K562 (cell line): ENCODE measurements around the gene MALAT1. TPM values are rescaled to one million over a fixed set of nuclear protein-coding genes. Genes with fewer than 3 reads are reported as not detected.
A peak's percentile ranks its signal among the peaks of the same experiment; 100 is the strongest.

Source experiments
- CAMTA2 ChIP-seq: fragments of 250-450 bp; sonication (Bioruptor Pico); conservative IDR thresholded peaks from 2 replicates; pipeline ENCODE4 v1.5.1; 2022
- EWSR1 ChIP-seq: fragments of 450-650 bp; IDR thresholded peaks from 2 replicates; pipeline ENCODE4 v1.6.1; 2018; ENCODE audit warnings: borderline replicate concordance, mild to moderate bottlenecking, low read depth, moderate library complexity; ENCODE audit not compliant: partially characterized antibody
- MEIS2 ChIP-seq: fragments of 450-650 bp; IDR thresholded peaks from 2 replicates; pipeline ENCODE4 v1.6.1; 2014; ENCODE audit warnings: mild to moderate bottlenecking; ENCODE audit not compliant: partially characterized antibody
- RBBP5 ChIP-seq: fragments of 200-600 bp; sonication (generic); IDR thresholded peaks from 2 replicates; pipeline ENCODE4 v1.6.1; 2012; ENCODE audit warnings: borderline replicate concordance, mild to moderate bottlenecking, low read length, control low read depth, inconsistent platforms; ENCODE audit not compliant: insufficient read depth, poor library complexity, severe bottlenecking
- SMAD1 ChIP-seq: fragments of 150-350 bp; IDR thresholded peaks from 2 replicates; pipeline ENCODE4 v1.6.1; 2014; ENCODE audit warnings: low read length, low read depth; ENCODE audit not compliant: partially characterized antibody
- SOX6 ChIP-seq: fragments of 450-650 bp; IDR thresholded peaks from 2 replicates; pipeline ENCODE4 v1.6.1; 2014; ENCODE audit warnings: mild to moderate bottlenecking
- TRIM24 ChIP-seq, 2 experiments: fragments of 450-650 bp; IDR thresholded peaks; 2 replicates each; pipeline ENCODE4 v1.6.1; 2016
- ZBTB40 ChIP-seq, 2 experiments: fragments of 450-650 bp in 1 of 2; sonication (generic) in 1 of 2; formaldehyde crosslinking in 1 of 2; IDR thresholded peaks; 2 replicates each; pipeline versions ENCODE4 v1.7.1 to v1.9.0; 2016 to 2022; ENCODE audit warnings: inconsistent platforms in 1 of 2, mild to moderate bottlenecking in 1 of 2, missing genetic modification reagents in 1 of 2
- ZBTB49 ChIP-seq: sonication (generic); formaldehyde crosslinking; IDR thresholded peaks from 2 replicates; pipeline ENCODE4 v1.8.0; 2022; ENCODE audit warnings: missing genetic modification reagents, mild to moderate bottlenecking, borderline replicate concordance
- ZC3H4 ChIP-seq: sonication (generic); formaldehyde crosslinking; IDR thresholded peaks from 2 replicates; pipeline ENCODE4 v1.9.0; 2021; ENCODE audit warnings: missing genetic modification reagents, borderline replicate concordance
- ZNF551 ChIP-seq: fragments of 250-450 bp; sonication (Bioruptor Pico); IDR thresholded peaks from 2 replicates; pipeline ENCODE4 v1.5.0; 2021; ENCODE audit warnings: mild to moderate bottlenecking, moderate library complexity
- polyA plus RNA-seq, 8 experiments: library from polyadenylated mRNA; depleted of rRNA in 4 of 8; stranded (reverse) in 5 of 8; unstranded in 3 of 8; fragments of >200 nt; fragmentation: Nextera tagmentation in 2 of 8; fragmentation: Illumina TruSeq in 1 of 8; extraction: Ambion mirVana in 2 of 8; extraction: Trizol in 1 of 8; gene quantifications; 2 replicates each; pipeline versions ENCODE4 v1.2.1 to v1.2.3, GENCODE V29; 2011 to 2014; ENCODE audit warnings: inconsistent platforms in 1 of 8, missing spikeins in 1 of 8
- total RNA-seq, 7 experiments: library from RNA; depleted of rRNA in 6 of 7; stranded (reverse); fragments of >200 nt in 6 of 7; fragmentation: Illumina TruSeq in 2 of 7; extraction: Trizol in 2 of 7; gene quantifications; 2 replicates each; pipeline versions ENCODE4 v1.2.1 to v1.2.3, GENCODE V29; 2011 to 2021; ENCODE audit warnings: low replicate concordance in 1 of 7

The MALAT1 gene
- total and polyA plus RNA-seq, 9 of the 15 experiments (the other 6 are each of a cell fraction or from before 2014, with no cell fraction given) = 363 to 8,715 (median 2,351) TPM

- TF ChIP-seq ZBTB49 (no peak), TRIM24 (IDR thresholded peaks at IDR 0.05) (0 out of 4 replicates have a peak, but pooled peaks of 1 of the 2 experiments have one; percentile 20), CAMTA2 (CRISPR knock-in tag) (0 out of 2 replicates have a peak, but pooled peaks have one; percentile 6), ZBTB40 (IDR thresholded peaks at IDR 0.05) (no peak), ZBTB40 (CRISPR knock-in tag; IDR thresholded peaks at IDR 0.05) (0 out of 2 replicates have a peak, but pooled peaks have one; percentile 12), SMAD1 (peak; percentile 72), RBBP5 (peak; percentile 69), ZNF551 (peak; percentile 12), ZC3H4 (peak; percentile 95), SOX6 (peak; percentile 28; the same call in 1 of the 2 replicates), MEIS2 (peak; percentile 13), EWSR1 (peak; percentile 81)
Measured at GRCh38 chr11:65500387-65501185, 1.7 kb downstream of the MALAT1 start (continued).
